GM23248 (cell line): ENCODE data around the gene ANO1. TPM values are rescaled to one million over a fixed set of nuclear protein-coding genes. Genes with fewer than 3 reads are reported as not detected.

Source experiments
- DNase-seq: peaks from one replicate; pipeline ENCODE4 v3.0.0-alpha.2; 2015
- H2AFZ ChIP-seq: fragments of 200-600 bp; sonication (generic); 2 replicates; pipeline ENCODE4 v1.6.1; 2016; ENCODE audit warnings: antibody characterized with exemption
- H3F3A ChIP-seq: fragments of 200-600 bp; sonication (generic); 2 replicates; pipeline ENCODE4 v1.6.1; 2016; ENCODE audit warnings: mild to moderate bottlenecking, antibody characterized with exemption, mixed run types; ENCODE audit not compliant: insufficient read depth
- H3K27ac ChIP-seq: fragments of 200-600 bp; sonication (generic); 2 replicates; pipeline ENCODE4 v1.5.1; 2016; ENCODE audit warnings: mild to moderate bottlenecking
- H3K27me3 ChIP-seq: fragments of 200-600 bp; sonication (generic); replicated peaks from 2 replicates; pipeline ENCODE4 v1.6.1; 2016; ENCODE audit warnings: mild to moderate bottlenecking; ENCODE audit not compliant: insufficient read depth
- H3K36me3 ChIP-seq: fragments of 200-600 bp; sonication (generic); 2 replicates; pipeline ENCODE4 v1.6.1; 2016; ENCODE audit warnings: low read depth, mild to moderate bottlenecking
- H3K4me1 ChIP-seq: fragments of 200-600 bp; sonication (generic); 2 replicates; pipeline ENCODE4 v1.6.1; 2016; ENCODE audit warnings: mild to moderate bottlenecking; ENCODE audit not compliant: insufficient read depth
- H3K4me2 ChIP-seq: fragments of 200-600 bp; sonication (generic); one replicate; pipeline ENCODE4 v1.6.1; 2016; ENCODE audit warnings: mild to moderate bottlenecking; ENCODE audit not compliant: unreplicated experiment
- H3K4me3 ChIP-seq: fragments of 200-600 bp; sonication (generic); 2 replicates; pipeline ENCODE4 v1.5.1; 2016; ENCODE audit warnings: mild to moderate bottlenecking
- H3K79me2 ChIP-seq: fragments of 200-600 bp; sonication (generic); 2 replicates; pipeline ENCODE4 v1.6.1; 2016; ENCODE audit warnings: mild to moderate bottlenecking; ENCODE audit not compliant: insufficient read depth
- H3K9ac ChIP-seq: fragments of 200-600 bp; sonication (generic); 2 replicates; pipeline ENCODE4 v1.6.1; 2016; ENCODE audit warnings: mild to moderate bottlenecking
- H3K9me2 ChIP-seq: fragments of 200-600 bp; sonication (generic); 2 replicates; pipeline ENCODE4 v1.6.1; 2016; ENCODE audit warnings: mixed run types, mild to moderate bottlenecking, moderate library complexity; ENCODE audit not compliant: insufficient read depth
- H3K9me3 ChIP-seq: fragments of 200-600 bp; sonication (generic); one replicate; pipeline ENCODE4 v1.6.1; 2017; ENCODE audit warnings: low read depth
- H4K20me1 ChIP-seq: fragments of 200-600 bp; sonication (generic); 2 replicates; pipeline ENCODE4 v1.6.0; 2016; ENCODE audit not compliant: insufficient read depth
- EZH2 ChIP-seq: fragments of 200-600 bp; sonication (generic); IDR thresholded peaks from 2 replicates; pipeline ENCODE4 v1.6.1; 2018; ENCODE audit warnings: antibody characterized with exemption, mild to moderate bottlenecking; ENCODE audit not compliant: insufficient read depth, poor library complexity, severe bottlenecking
- EZH2phosphoT487 ChIP-seq: fragments of 200-600 bp; sonication (generic); IDR thresholded peaks from 2 replicates; pipeline ENCODE4 v1.6.1; 2018; ENCODE audit warnings: antibody characterized with exemption, moderate library complexity, mild to moderate bottlenecking, low read depth; ENCODE audit not compliant: insufficient read depth
- WGBS, 2 experiments: methylation state at CpG; one replicate each; pipeline ENCODE4 v1.1.6; 2015 to 2017; ENCODE audit warnings: low lambda C conversion rate in 2 of 2, low coverage in 1 of 2; ENCODE audit errors: missing lambda C conversion rate in 2 of 2; 5-methylcytosine and 5-hydroxymethylcytosine counted together
- in situ Hi-C: fragments of 300-500 bp; cut with MboI; formaldehyde crosslinking; loops from 2 replicates; pipeline ENCODE4 v1.15.0; 2020
- polyA plus RNA-seq: library from polyadenylated mRNA; unstranded; fragments of >200 nt; fragmentation: Nextera tagmentation; extraction: Ambion mirVana; gene quantifications from 2 replicates; pipeline ENCODE4 v1.2.1, GENCODE V29; 2016
- total RNA-seq: library from RNA; depleted of rRNA; stranded (reverse); fragments of >200 nt; shearing (Covaris generic); gene quantifications from 2 replicates; pipeline ENCODE4 v1.2.3, GENCODE V29; 2014

ANO1 gene
- total and polyA plus RNA-seq, 2 experiments from 2014 or later, result 0.97 TPM; not detected in 1

- TF ChIP-seq EZH2phosphoT487 (no peak), EZH2 (no peak)
- 59 to 64% methylated on average over 10 of the region's 10 CpGs for WGBS, 2 experiments
- Histone ChIP-seq H2AFZ (no peak overlapping the region), H3K27ac (no peak overlapping the region), H3K9me3 (no peaks in the 10 kb centered on the region), H3K4me1 (0 out of 2 replicates have a peak, but pooled peaks cover 3% of the 10 kb centered on the region), H3K36me3 (no peaks in the 10 kb centered on the region), H3K27me3 (peaks cover 59% of the 10 kb centered on the region), H3F3A (no peaks in the 10 kb centered on the region), H4K20me1 (no peaks in the 10 kb centered on the region), H3K9me2 (no peaks in the 10 kb centered on the region), H3K79me2 (no peaks in the 10 kb centered on the region), H3K4me2 (no peak overlapping the region), H3K4me3 (no peak overlapping the region), H3K9ac (no peak overlapping the region)
- in situ Hi-C loops, result no loop called here
- no peak for DNase-seq
These were observed 66.1 kb downstream of the ANO1 start for GRCh38 chr11:70144262-70144661.

- H3K4me3 ChIP-seq, result no peak overlapping the region
- 51 to 59% methylated on average over 6 of the region's 6 CpGs for WGBS, 2 experiments
- H3K4me1 ChIP-seq, result 0 out of 2 replicates have a peak, but pooled peaks cover 3% of the 10 kb centered on the region
- H3K9me3 ChIP-seq, result no peaks in the 10 kb centered on the region
- H3K4me2 ChIP-seq, result no peak overlapping the region
- H3K9me2 ChIP-seq, result no peaks in the 10 kb centered on the region
- H3K36me3 ChIP-seq, result no peaks in the 10 kb centered on the region
- in situ Hi-C loops, result no loop called here
- H3K9ac ChIP-seq, result no peak overlapping the region
- no peak overlapping the region for H2AFZ ChIP-seq
- TF ChIP-seq EZH2phosphoT487 (no peak), EZH2 (no peak)
- no peak overlapping the region for H3K27ac ChIP-seq
- no peaks in the 10 kb centered on the region for H3F3A ChIP-seq
- no peak for DNase-seq
- peaks cover 57% of the 10 kb centered on the region for H3K27me3 ChIP-seq
- no peaks in the 10 kb centered on the region for H3K79me2 ChIP-seq
- no peaks in the 10 kb centered on the region for H4K20me1 ChIP-seq
These were observed 67.0 kb downstream of the ANO1 start for GRCh38 chr11:70145071-70145470.

- Histone ChIP-seq H4K20me1 (no peaks in the 10 kb centered on the region), H3K27me3 (peaks cover 57% of the 10 kb centered on the region), H3K79me2 (no peaks in the 10 kb centered on the region), H2AFZ (no peak overlapping the region), H3K4me1 (0 out of 2 replicates have a peak, but pooled peaks cover 3% of the 10 kb centered on the region), H3K27ac (no peak overlapping the region), H3K4me3 (no peak overlapping the region), H3K9me2 (no peaks in the 10 kb centered on the region), H3K36me3 (no peaks in the 10 kb centered on the region), H3K9ac (no peak overlapping the region), H3K4me2 (no peak overlapping the region), H3F3A (no peaks in the 10 kb centered on the region), H3K9me3 (no peaks in the 10 kb centered on the region)
- WGBS, 2 experiments, result 57% methylated on average over 3 to 4 of the region's 4 CpGs
- no peak for TF ChIP-seq EZH2phosphoT487
- no peak for TF ChIP-seq EZH2
- in situ Hi-C loops, result no loop called here
- no peak for DNase-seq
These were observed 67.7 kb downstream of the ANO1 start for GRCh38 chr11:70145841-70146240.

GRCh38 chr11:70146299-70146698 is 68.2 kb downstream of the ANO1 start:
- Histone ChIP-seq H4K20me1 (no peaks in the 10 kb centered on the region), H3K9me3 (no peaks in the 10 kb centered on the region), H3K27ac (no peak overlapping the region), H3K4me1 (0 out of 2 replicates have a peak, but pooled peaks cover 3% of the 10 kb centered on the region), H3K4me3 (no peak overlapping the region), H3F3A (no peaks in the 10 kb centered on the region), H3K36me3 (no peaks in the 10 kb centered on the region), H2AFZ (no peak overlapping the region), H3K4me2 (no peak overlapping the region), H3K9me2 (no peaks in the 10 kb centered on the region), H3K27me3 (peaks cover 57% of the 10 kb centered on the region), H3K9ac (no peak overlapping the region), H3K79me2 (no peaks in the 10 kb centered on the region)
- 30 to 33% methylated on average over 10 of the region's 10 CpGs for WGBS, 2 experiments
- in situ Hi-C loops, result no loop called here
- peak; percentile 44 for DNase-seq
- no peak for TF ChIP-seq EZH2phosphoT487
- no peak for TF ChIP-seq EZH2
